Amniotic epithelial cell (primary cell): Measurements from ENCODE around the gene PGK2.
"Not testable (repeated sequence)": the region's sequence is repeated elsewhere in the genome, so short reads cannot be mapped to it uniquely, and the experiment has no call there.

Source experiments
- DNase-seq: peaks from one replicate; pipeline ENCODE4 v3.0.0-alpha.2; 2010; ENCODE audit warnings: low read depth

Gene PGK2

DNA sequence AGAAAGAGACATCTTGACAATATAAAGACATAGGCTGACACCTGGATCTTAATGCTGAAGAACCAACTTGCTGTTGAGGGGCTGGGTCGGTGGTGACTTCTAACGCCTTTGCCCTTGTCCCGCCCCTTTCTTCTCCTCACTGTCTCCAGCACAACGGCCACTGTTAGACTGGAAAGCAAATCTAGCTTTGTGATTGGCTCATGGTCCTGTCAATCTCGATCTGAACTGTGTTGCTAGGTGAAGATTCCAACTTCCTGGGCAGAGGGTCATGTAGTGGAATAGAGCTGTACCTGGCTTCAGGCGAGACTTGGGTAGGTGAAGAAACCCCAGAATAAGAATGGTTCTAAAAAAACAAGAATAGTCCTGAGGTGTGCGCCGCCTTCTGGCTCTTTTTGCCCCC lies at the start of gene PGK2:
TSS of gene PGK2 (minus strand) at position 110 of the 400 bp plus-strand sequence. CDS start at position 12, 98 bp downstream.
- no peak for DNase-seq

- DNase-seq: no peak
These were observed 48.1 kb upstream of the PGK2 start for GRCh38 chr6:49835140-49835539.

DNA sequence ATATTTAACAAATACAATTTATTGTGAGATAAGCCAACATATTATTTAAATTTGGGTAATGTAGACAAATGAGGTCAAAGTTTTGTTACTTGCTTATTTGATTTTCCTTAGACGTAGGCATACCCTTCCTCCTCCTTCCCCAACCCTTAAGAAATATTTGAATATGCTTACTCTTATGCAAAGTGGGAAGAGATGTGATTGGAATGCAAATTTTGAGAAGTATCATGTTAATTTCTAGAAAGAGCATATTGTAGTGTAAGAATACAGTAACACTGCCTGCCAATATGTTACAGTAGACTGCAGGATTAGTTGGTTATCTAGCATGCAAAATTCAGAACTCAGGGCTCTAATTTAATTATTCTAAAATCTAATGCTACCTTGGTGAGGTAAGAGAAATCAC lies 46.3 kb upstream of the PGK2 start:
- no peak for DNase-seq

GRCh38 chr6:49826743-49827406 lies 39.8 kb upstream of the PGK2 start:
- DNase-seq: no peak

- no peak for DNase-seq
These were observed 28.1 kb upstream of the PGK2 start for GRCh38 chr6:49815166-49815565.

GRCh38 chr6:49813248-49813647 lies 26.2 kb upstream of the PGK2 start:
- no peak for DNase-seq

- no peak for DNase-seq
These were observed 19.1 kb upstream of the PGK2 start for GRCh38 chr6:49806145-49806544.

GRCh38 chr6:49805246-49805645 lies 18.2 kb upstream of the PGK2 start:
- DNase-seq: no peak

- DNase-seq: no peak
These were observed 14.4 kb upstream of the PGK2 start for GRCh38 chr6:49801525-49801924.

- DNase-seq: no peak
These were observed 12.0 kb upstream of the PGK2 start for GRCh38 chr6:49799090-49799489.

DNA sequence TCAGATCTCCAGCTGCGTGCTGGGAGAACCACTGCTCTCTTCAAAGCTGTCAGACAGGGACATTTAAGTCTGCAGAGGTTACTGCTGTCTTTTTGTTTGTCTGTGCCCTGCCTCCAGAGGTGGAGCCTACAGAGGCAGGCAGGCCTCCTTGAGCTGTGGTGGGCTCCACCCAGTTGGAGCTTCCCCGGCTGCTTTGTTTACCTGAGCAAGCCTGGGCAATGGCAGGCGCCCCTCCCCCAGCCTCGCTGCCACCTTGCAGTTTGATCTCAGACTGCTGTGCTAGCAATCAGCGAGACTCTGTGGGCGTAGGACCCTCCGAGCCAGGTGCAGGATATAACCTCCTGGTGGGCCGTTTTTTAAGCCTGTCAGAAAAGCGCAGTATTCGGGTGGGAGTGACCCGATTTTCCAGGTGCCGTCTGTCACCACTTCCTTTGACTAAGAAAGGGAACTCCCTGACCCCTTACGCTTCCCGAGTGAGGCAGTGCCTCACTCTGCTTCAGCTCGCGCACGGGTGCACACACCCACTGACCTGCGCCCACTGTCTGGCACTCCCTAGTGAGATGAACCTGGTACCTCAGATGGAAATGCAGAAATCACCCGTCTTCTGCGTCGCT lies 9.9 kb upstream of the PGK2 start:
- DNase-seq: not testable (repeated sequence)

DNA sequence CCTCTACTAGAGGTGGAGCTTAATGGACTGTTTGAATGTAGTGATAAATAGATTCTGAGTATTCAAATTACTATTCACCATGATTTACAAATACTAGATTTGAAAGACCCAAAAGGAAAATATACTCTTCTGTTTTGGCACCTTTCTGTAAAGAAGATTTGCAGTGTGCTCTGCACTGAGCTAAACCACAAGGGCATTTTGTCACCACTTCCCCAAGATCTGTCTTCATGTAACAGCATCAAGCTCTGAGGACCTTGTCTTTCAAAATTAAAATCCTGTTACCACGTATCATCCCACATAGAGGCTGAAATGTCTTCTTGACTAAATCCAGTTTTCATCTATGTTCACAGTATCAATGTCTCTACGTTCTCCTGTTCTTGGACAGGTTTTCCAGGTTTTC lies 3.3 kb upstream of the PGK2 start:
- DNase-seq: no peak

GRCh38 chr6:49784272-49784671 lies 2.8 kb downstream of the PGK2 start:
- DNase-seq: no peak

DNA sequence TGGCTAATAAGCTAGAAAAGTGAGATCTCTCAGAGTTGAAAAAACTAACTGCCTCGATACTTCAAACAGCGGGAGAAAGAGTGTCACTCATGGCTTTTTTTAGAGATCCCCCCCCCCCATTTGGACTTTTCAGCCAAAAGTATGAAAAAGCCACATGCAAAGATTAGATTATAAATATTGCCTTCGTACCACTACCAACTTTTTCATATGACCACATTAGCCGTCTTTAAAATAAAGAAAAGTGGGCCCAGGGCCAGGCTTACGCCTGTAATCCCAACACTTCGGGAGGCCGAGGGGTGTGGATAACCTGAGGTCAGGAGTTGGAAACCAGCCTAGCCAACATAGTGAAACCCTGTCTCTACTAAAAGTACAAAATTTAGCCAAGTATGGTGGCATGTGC lies 4.4 kb downstream of the PGK2 start:
- no peak for DNase-seq

- no peak for DNase-seq
These were observed 4.8 kb downstream of the PGK2 start for GRCh38 chr6:49782293-49782692.

DNA sequence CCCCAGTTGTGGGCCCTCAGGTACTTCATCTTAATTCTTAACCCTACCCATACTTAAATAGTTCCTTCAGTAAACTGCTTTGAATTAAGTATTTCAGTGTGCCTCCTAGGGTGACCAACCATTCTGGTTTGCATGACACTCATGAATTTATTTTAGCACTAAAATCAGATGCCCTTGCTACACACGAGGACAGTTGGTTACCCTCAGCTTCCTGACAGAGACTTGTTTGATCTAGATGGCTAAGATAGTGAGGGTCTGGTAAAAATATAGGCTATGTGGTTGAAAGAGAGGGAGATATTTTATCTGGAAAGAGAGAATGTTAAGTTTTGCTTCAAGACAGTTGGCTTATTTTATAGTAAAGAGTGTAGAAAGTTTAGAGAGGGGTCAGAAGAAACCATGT lies 10.6 kb downstream of the PGK2 start:
- DNase-seq: no peak

DNA sequence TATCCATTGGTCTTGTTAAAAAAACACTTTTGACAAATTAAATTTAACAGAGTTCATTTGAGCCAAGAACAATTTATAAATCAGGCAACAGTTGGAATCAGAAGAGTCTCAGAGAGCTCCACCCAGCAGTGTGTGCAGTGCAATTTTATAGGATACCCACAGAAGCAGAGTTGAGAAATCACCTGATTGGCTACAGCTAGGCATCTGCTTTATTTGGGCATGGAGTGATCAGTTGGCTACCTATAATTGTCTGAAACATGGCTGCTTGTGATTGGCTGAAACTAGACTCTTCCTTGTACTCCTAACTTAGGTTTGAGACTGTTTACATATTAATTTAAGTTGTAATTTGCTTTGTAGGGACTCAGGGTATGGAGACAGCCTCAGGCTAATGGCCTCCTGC lies 12.0 kb downstream of the PGK2 start:
- no peak for DNase-seq

- peak; percentile 1 for DNase-seq
These were observed 14.8 kb downstream of the PGK2 start for GRCh38 chr6:49772285-49772684.

GRCh38 chr6:49766762-49767161 lies 20.3 kb downstream of the PGK2 start:
- peak; percentile 14 for DNase-seq

DNA sequence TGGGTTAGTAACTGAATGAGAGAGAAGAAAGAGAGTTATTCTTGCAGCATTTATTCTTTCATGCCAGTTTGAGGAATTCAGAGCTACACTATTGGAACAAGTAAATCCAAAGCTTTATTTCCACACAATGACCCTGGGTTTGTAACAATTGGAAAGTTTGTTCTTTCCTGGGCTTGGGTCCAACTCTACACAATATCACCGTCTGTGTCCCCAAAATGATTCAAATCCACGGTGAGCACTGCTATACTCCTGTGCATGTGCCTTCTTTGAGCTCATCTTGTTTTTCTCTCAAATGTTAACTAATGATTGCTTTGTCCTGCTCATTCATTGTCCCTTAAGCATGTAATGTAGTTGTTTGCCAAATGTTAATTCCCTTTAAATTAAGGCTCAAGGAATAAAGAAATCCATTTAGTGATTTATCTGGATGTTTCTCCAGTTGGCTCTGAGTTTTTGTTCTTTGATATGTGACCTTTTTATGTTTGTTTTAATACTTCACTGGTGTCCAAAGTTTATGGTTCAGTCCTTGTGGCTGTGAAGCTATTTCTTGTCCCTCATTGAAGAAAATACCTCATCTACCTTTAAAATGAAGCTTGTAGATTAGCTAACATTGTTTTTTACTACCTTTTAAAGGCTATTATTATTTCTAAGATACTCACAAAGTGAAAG lies 22.4 kb downstream of the PGK2 start:
- no peak for DNase-seq

DNA sequence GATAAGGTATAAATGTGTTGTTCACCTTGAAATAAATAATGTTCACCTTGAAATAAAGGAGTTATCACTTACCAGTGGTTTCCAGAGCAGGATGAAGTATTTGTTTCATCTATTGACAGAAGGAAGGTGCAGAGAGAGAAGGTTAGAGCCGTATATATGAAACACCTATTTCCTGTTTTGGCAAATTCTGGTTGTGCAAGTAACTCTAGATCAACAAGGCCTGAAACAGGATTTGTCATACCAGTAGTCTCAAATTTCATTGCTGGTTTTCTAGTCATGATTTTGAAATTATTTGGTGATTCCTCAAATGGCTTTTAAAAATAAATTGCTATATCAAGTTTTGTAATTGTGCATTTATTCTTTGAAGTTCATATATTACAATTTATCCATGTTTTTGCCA lies 42.8 kb downstream of the PGK2 start, which contains the start of gene CRISP3:
TSS of gene CRISP3 (minus strand) at position 130 of the 400 bp plus-strand sequence. CDS start at position 109, 21 bp downstream.
- DNase-seq: no peak

DNA sequence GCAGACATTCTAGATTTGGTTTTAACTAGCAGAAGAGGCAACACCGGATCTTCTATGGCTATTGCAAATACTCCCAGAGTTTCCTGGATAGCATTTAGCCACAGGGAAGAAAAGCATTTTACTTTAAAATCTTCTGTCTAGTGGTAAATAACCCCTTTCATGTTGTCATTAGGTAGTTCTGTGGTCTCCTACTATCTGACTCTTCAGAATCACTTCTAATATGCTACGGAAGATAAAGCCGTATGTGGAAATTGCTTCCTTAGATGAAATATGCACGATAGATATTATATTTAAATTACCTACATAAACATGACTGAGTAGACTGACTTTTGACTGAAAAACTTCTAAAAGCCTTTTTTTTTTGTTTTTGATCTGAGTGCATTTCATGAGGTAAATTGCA lies 43.7 kb downstream of the PGK2 start:
- DNase-seq: no peak

DNA sequence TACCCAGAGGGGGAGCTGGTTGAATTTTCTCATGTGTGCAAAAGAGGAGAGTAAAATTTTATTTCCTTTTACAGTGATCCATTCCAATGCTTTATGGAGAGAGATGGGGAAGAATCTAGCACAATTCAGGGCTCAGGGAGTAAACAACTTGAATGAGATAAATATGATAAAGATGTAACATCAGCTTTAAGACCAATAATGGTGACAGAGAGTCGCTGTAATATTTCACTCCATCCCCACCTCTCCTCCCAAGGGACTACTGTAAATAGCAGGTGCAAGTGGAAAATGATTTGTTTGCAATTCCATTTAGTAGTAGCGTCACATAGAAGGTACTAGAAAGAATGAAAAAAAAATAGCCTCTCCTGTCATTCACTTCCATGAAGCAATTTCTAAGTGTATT lies 47.7 kb downstream of the PGK2 start:
- no peak for DNase-seq
